A673 (cell line): ENCODE data around the gene P3H3. TPM values are rescaled to one million over a fixed set of nuclear protein-coding genes. Genes with fewer than 3 reads are reported as not detected.
"Not testable (repeated sequence)": the region's sequence is repeated elsewhere in the genome, so short reads cannot be mapped to it uniquely, and the experiment has no call there.

ENCODE experiments used
- BruUV-seq: library from RNA; stranded (reverse); fragments of 400-500 nt; replicated peaks from 2 replicates; lab custom pipeline; 2021; lab: Mats Ljungman, UMichigan
- CTCF ChIA-PET: fragments of 300-600 bp; sonication (Branson Sonifier 250); formaldehyde crosslinking; loops from one replicate; lab custom pipeline; 2022; ENCODE audit warnings: antibody characterized with exemption; lab: Charles Lee
- POLR2A ChIA-PET: fragments of 300-600 bp; sonication (Branson Sonifier 250); formaldehyde crosslinking; loops from one replicate; lab custom pipeline; 2022; ENCODE audit warnings: antibody characterized with exemption; ENCODE audit not compliant: low non-redundant PET; lab: Charles Lee
- DNase-seq: peaks from one replicate; pipeline ENCODE4 v3.0.0-alpha.2; 2015; ENCODE audit warnings: low spot score
- H3K27ac ChIP-seq: fragments of 200-600 bp; sonication (generic); 2 replicates; pipeline ENCODE4 v1.5.1; 2016; ENCODE audit warnings: mixed run types, low read depth, mild to moderate bottlenecking, mixed read lengths, antibody characterized with exemption, low read length; ENCODE audit not compliant: poor library complexity, severe bottlenecking
- H3K27me3 ChIP-seq: fragments of 200-600 bp; sonication (generic); replicated peaks from 2 replicates; pipeline ENCODE4 v1.6.1; 2017; ENCODE audit warnings: mixed run types, low read depth, mild to moderate bottlenecking, mixed read lengths, antibody characterized with exemption, low read length; ENCODE audit not compliant: insufficient read depth, poor library complexity
- H3K36me3 ChIP-seq: fragments of 200-600 bp; sonication (generic); 2 replicates; pipeline ENCODE4 v1.6.1; 2016; ENCODE audit warnings: mixed run types, mild to moderate bottlenecking, mixed read lengths, antibody characterized with exemption, low read length; ENCODE audit not compliant: insufficient read depth, poor library complexity, severe bottlenecking
- H3K4me1 ChIP-seq: fragments of 200-600 bp; sonication (generic); 2 replicates; pipeline ENCODE4 v1.6.1; 2017; ENCODE audit warnings: mixed run types, mild to moderate bottlenecking, mixed read lengths, antibody characterized with exemption, low read length; ENCODE audit not compliant: insufficient read depth, poor library complexity, severe bottlenecking
- H3K4me3 ChIP-seq: fragments of 200-600 bp; sonication (generic); 2 replicates; pipeline ENCODE4 v1.5.1; 2016; ENCODE audit warnings: low read depth, mixed run types, mild to moderate bottlenecking, mixed read lengths, low read length; ENCODE audit not compliant: poor library complexity, severe bottlenecking
- H3K9me3 ChIP-seq: fragments of 200-600 bp; sonication (generic); 2 replicates; pipeline ENCODE4 v1.6.1; 2016; ENCODE audit warnings: mixed run types, low read depth, mild to moderate bottlenecking, mixed read lengths, antibody characterized with exemption, low read length; ENCODE audit not compliant: poor library complexity, severe bottlenecking
- EZH2 ChIP-seq: fragments of 200-600 bp; sonication (generic); IDR thresholded peaks from 2 replicates; pipeline ENCODE4 v1.6.1; 2017; ENCODE audit warnings: borderline replicate concordance, low read depth, mild to moderate bottlenecking, mixed read lengths, antibody characterized with exemption, low read length; ENCODE audit not compliant: poor library complexity, severe bottlenecking
- intact Hi-C: fragments of 100-400 bp; cut with micrococcal nuclease; formaldehyde crosslinking; loops from one replicate; pipeline ENCODE4 v1.10.0; 2022; ENCODE audit not compliant: unreplicated experiment
- total RNA-seq: library from RNA; stranded (reverse); gene quantifications from 2 replicates; pipeline ENCODE4 v1.2.3, GENCODE V29; 2021
- TF ChIP-seq, protein P1 (sequence below): fragments of 300-800, 200-600 bp; sonication (generic); conservative IDR thresholded peaks from 2 replicates; pipeline ENCODE4 v1.5.1; 2017; ENCODE audit warnings: low read depth, mild to moderate bottlenecking, antibody characterized with exemption, low read length, moderate library complexity, mixed read lengths

P3H3 gene
- total RNA-seq, 1 experiment from 2014 or later, result 45.3 TPM

DNA sequence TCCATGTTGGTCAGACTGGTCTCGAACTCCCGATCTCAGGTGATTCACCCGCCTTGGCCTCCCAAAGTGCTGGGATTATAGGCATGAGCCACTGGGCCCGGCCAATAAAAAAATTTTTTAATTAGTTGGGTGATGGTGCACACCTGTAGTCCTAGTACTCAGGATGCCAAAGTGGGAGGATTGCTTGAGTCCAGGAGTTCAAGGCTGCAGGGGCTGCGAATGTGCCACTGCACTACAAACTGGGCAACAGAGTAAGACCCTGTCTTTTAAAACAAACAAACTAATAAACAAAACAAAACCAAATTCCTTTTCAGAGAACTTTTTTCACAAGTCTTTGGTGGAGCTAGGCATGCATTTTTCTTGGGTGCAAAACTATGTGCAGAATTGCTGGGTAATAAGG, 55.0 kb downstream of the P3H3 start:
- intact Hi-C loops, result loop anchor here (5.0 kb wide), 1 partner anchor 849 kb away; no protein-coding TSS in a partner anchor
- no peaks in the 10 kb centered on the region for H3K36me3 ChIP-seq

DNA sequence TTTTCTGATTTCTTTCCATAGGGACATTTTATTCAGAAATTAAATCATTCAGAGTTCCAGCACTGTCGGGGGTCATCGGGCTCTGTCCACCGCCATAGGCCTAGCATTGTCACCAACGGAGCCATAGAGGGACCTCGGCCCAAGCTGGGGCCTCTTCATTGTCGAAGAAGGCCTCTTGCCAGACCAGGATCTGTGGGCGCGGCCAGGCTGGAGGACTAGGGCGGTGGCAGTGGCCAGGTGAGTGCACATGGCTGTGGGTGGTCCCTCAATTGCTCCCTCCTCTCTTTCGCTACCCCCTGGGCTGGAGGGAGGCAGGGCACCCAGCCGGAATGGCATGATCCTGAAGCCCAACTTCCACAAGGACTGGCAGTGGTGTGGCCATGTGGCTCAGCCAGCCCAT, 55.5 kb downstream of the P3H3 start:
- ChIA-PET CTCF (no interaction called here), POLR2A (no interaction called here)
- Histone ChIP-seq H3K4me1 (no peaks in the 10 kb centered on the region), H3K36me3 (no peaks in the 10 kb centered on the region), H3K4me3 (no peak overlapping the region), H3K27ac (no peak overlapping the region), H3K27me3 (no peaks in the 10 kb centered on the region), H3K9me3 (no peaks in the 10 kb centered on the region)
- no TSS peak for BruUV-seq
- TF ChIP-seq EZH2, result no peak
- TF ChIP-seq, protein P1, sequence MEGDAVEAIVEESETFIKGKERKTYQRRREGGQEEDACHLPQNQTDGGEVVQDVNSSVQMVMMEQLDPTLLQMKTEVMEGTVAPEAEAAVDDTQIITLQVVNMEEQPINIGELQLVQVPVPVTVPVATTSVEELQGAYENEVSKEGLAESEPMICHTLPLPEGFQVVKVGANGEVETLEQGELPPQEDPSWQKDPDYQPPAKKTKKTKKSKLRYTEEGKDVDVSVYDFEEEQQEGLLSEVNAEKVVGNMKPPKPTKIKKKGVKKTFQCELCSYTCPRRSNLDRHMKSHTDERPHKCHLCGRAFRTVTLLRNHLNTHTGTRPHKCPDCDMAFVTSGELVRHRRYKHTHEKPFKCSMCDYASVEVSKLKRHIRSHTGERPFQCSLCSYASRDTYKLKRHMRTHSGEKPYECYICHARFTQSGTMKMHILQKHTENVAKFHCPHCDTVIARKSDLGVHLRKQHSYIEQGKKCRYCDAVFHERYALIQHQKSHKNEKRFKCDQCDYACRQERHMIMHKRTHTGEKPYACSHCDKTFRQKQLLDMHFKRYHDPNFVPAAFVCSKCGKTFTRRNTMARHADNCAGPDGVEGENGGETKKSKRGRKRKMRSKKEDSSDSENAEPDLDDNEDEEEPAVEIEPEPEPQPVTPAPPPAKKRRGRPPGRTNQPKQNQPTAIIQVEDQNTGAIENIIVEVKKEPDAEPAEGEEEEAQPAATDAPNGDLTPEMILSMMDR, result no peak
- DNase-seq, result no peak
- intact Hi-C loops, result loop anchor here (5.0 kb wide), 1 partner anchor 849 kb away; no protein-coding TSS in a partner anchor

More for the DNA sequence above, 55.0 kb downstream of the P3H3 start:
- no peaks in the 10 kb centered on the region for H3K4me1 ChIP-seq
- TF ChIP-seq, protein P1, result no peak
- no peak for TF ChIP-seq EZH2
- H3K9me3 ChIP-seq, result no peaks in the 10 kb centered on the region
- DNase-seq, result no peak
- no TSS peak for BruUV-seq
- no peak overlapping the region for H3K27ac ChIP-seq
- H3K4me3 ChIP-seq, result no peak overlapping the region
- H3K27me3 ChIP-seq, result no peaks in the 10 kb centered on the region
- ChIA-PET POLR2A (no interaction called here), CTCF (interaction anchor here (2.3 kb wide), 1 partner anchor 11 kb away, joined by 10 read pairs; the partner anchor contains the start of gene SPSB2)

DNA sequence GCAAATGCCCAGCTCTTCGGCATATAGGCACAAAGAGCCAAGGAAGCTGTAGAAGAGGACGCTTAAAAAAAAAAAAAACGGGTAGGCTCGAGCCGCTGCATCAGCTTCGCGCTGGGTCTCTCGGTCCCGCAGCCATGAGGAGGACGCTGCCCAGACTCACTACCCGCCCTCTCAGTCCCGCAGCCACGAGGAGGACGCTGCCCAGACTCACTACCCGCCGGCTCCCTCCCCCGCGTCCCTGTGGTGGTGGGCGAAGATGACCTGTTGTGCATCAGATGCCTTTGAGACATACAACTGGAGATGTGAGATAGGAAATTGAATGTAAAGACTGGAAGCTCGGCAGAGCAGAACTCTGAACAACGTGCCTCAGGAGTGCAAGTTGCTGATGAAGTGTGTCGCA, 56.3 kb downstream of the P3H3 start:
- no TSS peak for BruUV-seq
- Histone ChIP-seq H3K27me3 (no peaks in the 10 kb centered on the region), H3K36me3 (no peaks in the 10 kb centered on the region), H3K4me1 (no peaks in the 10 kb centered on the region), H3K27ac (no peak overlapping the region), H3K4me3 (no peak overlapping the region), H3K9me3 (no peaks in the 10 kb centered on the region)
- POLR2A ChIA-PET, result interaction anchor here (0.6 kb wide), 1 partner anchor 77 kb away, joined by 4 read pairs; no protein-coding TSS in a partner anchor
- intact Hi-C loops, result loop anchor here (5.0 kb wide), 1 partner anchor 848 kb away; no protein-coding TSS in a partner anchor
- CTCF ChIA-PET, result no interaction called here
- no peak for DNase-seq
- TF ChIP-seq, protein P1, result no peak
- no peak for TF ChIP-seq EZH2

DNA sequence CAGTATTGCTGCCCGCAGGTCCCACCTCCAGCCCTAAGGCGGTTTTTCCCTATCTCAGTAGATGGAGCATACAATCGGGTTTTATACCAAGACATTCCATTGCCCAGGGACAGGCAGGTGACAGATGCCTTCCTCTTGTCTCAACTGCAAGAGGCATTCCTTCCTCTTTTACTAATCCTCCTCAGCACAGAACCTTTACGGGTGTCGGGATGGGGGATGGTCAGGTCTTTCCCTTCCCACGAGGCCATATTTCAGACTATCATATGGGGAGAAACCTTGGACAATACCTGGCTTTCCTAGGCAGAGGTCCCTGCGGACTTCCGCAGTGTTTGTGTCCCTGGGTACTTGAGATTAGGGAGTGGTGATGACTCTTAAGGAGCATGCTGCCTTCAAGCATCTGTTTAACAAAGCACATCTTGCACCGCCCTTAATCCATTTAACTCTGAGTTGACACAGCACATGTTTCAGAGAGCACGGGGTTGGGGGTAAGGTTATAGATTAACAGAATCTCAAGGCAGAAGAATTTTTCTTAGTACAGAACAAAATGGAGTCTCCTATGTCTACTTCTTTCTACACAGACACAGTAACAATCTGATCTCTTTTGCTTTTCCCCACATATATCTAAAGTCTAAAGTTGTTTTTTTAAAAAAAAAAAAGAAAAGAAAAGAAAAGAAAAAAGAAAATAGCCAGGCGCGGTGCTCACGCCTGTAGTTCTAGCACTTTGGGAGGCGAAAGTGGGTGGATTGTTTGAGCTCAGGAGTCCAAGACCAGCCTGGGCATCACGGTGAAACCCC, 58.2 kb downstream of the P3H3 start:
- POLR2A ChIA-PET, BruUV-seq: not testable (repeated sequence)

More for the DNA sequence above, 58.2 kb downstream of the P3H3 start:
- H3K4me1 ChIP-seq, DNase-seq, intact Hi-C loops, H3K27me3 ChIP-seq, H3K4me3 ChIP-seq, H3K9me3 ChIP-seq, H3K36me3 ChIP-seq, H3K27ac ChIP-seq: not testable (repeated sequence)
- CTCF ChIA-PET, result interaction anchor here (0.7 kb wide), 1 partner anchor 272 kb away, joined by 3 read pairs; no protein-coding TSS in a partner anchor
